ENCODE results near the gene MACROH2A2.

DNA sequence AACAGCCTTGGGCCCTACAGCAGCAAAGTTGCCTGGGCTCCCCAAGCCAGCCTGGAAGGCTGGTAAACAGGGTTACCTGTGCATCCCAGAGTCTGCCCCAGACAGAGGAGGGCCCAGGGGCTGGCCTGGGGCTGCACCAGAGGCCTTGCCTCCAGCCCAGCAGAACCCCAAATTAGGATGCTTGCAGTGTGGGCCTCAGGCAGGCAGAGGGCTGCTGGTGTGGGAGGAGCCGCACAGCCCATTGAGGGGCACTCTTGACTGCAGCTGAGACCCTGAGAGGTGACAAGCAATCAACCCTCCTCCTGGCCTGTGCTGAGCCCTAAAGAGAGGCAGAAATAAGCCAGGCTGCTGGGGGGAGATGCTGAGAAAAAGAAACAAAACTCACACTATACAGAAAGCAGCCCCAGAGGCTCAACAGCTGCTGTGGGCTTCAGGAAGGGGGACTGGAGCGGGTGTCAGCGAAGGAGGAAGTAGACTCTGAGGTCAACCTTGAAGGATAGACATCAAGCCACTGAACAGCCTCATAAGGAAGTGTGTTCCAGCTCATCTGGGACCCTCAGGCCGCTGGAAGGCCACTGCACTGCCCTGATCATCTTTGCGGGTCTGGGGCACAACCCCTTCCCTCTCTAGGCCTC is 73.4 kb downstream of the MACROH2A2 start:
- TF ChIP-seq, protein P1, sequence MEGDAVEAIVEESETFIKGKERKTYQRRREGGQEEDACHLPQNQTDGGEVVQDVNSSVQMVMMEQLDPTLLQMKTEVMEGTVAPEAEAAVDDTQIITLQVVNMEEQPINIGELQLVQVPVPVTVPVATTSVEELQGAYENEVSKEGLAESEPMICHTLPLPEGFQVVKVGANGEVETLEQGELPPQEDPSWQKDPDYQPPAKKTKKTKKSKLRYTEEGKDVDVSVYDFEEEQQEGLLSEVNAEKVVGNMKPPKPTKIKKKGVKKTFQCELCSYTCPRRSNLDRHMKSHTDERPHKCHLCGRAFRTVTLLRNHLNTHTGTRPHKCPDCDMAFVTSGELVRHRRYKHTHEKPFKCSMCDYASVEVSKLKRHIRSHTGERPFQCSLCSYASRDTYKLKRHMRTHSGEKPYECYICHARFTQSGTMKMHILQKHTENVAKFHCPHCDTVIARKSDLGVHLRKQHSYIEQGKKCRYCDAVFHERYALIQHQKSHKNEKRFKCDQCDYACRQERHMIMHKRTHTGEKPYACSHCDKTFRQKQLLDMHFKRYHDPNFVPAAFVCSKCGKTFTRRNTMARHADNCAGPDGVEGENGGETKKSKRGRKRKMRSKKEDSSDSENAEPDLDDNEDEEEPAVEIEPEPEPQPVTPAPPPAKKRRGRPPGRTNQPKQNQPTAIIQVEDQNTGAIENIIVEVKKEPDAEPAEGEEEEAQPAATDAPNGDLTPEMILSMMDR (conservative IDR thresholded peaks at IDR 0.05; ENCODE audit: low read depth in 2 of 2), result no peak
- no peak for TF ChIP-seq EZH2 (IDR thresholded peaks at IDR 0.05; ENCODE audit: low read depth, unreplicated experiment)
- no peak for TF ChIP-seq POLR2AphosphoS5 (IDR thresholded peaks at IDR 0.05; ENCODE audit: low read depth)
- TF ChIP-seq, protein P2, sequence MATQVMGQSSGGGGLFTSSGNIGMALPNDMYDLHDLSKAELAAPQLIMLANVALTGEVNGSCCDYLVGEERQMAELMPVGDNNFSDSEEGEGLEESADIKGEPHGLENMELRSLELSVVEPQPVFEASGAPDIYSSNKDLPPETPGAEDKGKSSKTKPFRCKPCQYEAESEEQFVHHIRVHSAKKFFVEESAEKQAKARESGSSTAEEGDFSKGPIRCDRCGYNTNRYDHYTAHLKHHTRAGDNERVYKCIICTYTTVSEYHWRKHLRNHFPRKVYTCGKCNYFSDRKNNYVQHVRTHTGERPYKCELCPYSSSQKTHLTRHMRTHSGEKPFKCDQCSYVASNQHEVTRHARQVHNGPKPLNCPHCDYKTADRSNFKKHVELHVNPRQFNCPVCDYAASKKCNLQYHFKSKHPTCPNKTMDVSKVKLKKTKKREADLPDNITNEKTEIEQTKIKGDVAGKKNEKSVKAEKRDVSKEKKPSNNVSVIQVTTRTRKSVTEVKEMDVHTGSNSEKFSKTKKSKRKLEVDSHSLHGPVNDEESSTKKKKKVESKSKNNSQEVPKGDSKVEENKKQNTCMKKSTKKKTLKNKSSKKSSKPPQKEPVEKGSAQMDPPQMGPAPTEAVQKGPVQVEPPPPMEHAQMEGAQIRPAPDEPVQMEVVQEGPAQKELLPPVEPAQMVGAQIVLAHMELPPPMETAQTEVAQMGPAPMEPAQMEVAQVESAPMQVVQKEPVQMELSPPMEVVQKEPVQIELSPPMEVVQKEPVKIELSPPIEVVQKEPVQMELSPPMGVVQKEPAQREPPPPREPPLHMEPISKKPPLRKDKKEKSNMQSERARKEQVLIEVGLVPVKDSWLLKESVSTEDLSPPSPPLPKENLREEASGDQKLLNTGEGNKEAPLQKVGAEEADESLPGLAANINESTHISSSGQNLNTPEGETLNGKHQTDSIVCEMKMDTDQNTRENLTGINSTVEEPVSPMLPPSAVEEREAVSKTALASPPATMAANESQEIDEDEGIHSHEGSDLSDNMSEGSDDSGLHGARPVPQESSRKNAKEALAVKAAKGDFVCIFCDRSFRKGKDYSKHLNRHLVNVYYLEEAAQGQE (IDR thresholded peaks at IDR 0.05; ENCODE audit: unreplicated experiment), result no peak

Data from GM23338 (cell line).